NCI-H2196 (cell line): ENCODE results near the gene ASIC5.
"Not testable (repeated sequence)": the region's sequence is repeated elsewhere in the genome, so short reads cannot be mapped to it uniquely, and the experiment has no call there.

ENCODE experiments used
- DNase-seq: peaks from one replicate; lab custom pipeline; 2025; ENCODE audit not compliant: unreplicated experiment; lab: John Stamatoyannopoulos, UW

ASIC5 gene

GRCh38 chr4:155802190-155802959, 63.7 kb downstream of the ASIC5 start:
- no peak for DNase-seq

DNA sequence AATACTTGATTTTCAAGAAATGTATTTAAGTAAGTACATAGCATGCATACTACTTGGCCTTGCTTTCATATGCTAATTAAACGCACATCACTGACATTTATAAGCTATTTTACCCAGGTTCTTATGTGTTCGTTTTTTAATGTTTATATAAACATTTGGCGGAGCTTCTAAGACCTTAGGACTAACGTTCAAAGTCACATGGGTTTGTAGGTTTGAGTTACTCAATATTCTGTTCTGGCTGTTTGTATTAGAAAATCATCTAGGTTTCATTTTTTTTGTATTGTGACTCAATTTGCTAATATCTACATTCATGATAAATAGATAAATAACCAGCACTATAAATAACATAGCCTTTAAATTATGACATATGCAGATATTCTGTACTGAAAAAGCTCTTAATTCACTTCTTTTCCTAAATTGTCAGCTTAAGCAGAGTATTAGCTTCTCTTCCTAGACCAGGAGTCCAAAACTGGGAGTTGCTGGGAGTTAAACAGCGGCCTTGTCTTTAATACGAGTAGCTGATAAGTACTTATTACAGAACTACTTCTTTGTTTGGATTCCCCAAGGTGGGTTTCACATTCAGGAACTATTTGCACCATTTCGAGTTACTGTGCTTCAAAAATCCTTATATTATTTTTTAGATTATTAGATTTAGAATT, 65.3 kb downstream of the ASIC5 start:
- no peak for DNase-seq

- DNase-seq: no peak
These were observed 66.3 kb downstream of the ASIC5 start for GRCh38 chr4:155799794-155800123.

GRCh38 chr4:155799116-155799793, 66.8 kb downstream of the ASIC5 start:
- no peak for DNase-seq

DNA sequence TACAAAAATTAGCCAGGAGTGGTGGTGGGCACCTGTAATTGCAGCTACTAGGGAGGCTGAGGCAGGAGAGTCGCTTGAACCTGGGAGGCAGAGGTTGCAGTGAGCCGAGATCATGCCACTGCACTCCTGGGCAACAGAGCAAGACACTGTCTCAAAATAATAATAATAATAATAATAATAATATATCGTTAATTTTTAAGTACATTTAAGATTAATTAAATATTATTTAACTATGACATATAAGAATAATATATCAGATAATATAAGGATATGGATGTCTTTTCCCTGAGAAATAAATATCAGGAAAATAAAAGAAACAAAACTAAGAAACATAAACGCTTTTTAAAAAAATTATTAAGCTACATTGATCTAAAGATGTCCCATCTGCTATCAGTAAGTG, 68.5 kb downstream of the ASIC5 start:
- DNase-seq: not testable (repeated sequence)

DNA sequence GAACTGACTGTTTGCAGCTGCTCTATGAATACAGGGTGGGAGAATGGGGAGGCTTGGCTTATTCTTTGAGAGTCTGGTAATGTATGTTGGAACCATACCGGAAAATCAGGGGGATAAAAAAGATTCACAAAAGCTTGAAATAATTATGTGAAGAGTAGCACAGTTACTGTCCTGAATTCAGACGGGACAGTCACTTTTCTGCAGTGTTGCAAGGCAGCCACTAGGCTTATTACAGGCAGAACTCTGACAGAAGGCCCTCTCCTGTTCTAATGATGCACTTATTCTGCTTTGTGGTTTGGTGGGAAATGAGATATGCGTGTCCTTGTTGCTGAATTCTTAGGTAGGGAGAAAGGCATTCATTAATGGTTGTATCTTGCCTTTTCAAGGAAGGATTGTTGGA, 70.1 kb downstream of the ASIC5 start:
- no peak for DNase-seq

DNA sequence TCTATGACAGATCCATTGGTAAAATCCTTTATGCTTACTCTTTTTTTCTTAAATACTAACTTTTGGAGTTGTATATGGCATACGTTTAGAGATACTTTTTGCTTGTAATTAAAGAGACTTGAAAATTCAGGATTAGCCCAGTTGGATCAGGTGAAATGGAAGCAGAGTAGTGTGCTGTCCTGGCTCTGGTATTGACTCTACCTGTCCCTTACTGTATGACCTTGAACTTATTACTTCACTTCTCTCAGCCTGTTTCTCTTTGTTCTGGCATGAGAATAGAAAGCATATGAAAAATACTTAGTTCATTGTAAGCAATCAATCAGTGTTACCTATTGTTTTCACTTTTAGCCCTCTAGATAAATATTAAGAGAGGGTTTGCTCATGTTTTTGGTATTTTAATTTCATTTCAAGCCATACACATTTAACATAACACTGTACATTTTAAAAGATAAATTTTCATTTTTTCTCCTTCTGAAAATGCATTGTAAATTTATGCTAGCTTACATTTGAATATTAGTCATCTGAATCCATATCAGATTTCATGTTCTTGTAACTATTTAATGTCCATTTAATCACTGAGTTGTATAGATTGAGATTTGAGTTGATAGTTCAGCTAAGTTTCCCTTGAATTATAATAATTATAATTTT, 71.4 kb downstream of the ASIC5 start:
- no peak for DNase-seq

GRCh38 chr4:155789982-155790381, 76.1 kb downstream of the ASIC5 start:
- no peak for DNase-seq

DNA sequence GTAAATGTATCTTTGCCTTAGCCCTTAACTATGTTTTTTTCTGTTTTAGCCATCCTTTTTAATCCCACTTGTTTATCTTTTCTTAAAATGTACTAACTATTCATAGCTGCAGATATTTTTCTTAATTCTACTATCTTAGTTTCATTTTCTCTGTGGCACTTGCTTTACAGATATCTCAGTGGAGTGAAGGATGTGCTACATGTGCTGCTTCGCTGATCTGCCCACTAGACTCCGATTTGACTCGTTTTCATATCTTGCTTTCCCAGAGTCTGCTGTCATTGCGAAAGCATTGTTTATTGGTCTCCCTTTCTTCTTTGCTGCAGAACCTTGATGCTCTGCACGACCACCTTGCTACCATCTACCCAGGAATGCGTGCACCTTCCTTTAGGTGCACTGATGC, 76.7 kb downstream of the ASIC5 start:
- no peak for DNase-seq

- DNase-seq: no peak
These were observed 78.9 kb downstream of the ASIC5 start for GRCh38 chr4:155787113-155787710.

DNA sequence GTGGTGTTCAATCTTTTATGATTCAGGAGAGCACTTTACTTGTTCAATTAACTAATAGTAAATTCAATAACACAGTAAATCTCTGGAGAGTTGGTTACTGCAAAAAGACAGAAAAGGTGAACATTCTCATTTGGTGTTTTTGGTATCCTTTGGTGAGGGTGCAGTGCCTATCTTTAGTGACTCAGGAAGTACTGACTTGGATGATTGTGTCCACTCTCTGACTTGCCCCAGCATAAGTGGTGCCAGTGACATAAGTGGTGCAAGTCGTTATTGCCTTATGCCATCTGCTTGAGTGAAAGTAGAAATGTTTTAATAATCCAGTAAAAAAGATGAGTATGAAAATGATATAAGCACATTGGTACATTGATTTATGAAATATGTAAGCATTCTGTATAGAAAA, 80.2 kb downstream of the ASIC5 start:
- no peak for DNase-seq

GRCh38 chr4:155784637-155785036, 81.4 kb downstream of the ASIC5 start:
- no peak for DNase-seq

GRCh38 chr4:155781249-155781831, 84.7 kb downstream of the ASIC5 start:
- no peak for DNase-seq

GRCh38 chr4:155780775-155781174, 85.3 kb downstream of the ASIC5 start:
- DNase-seq: no peak
